Activated naive CD8-positive, alpha-beta T cell treated with anti-CD3 and anti-CD28 coated beads, Interleukin-2, amount 50 U/mL, for 24 hours (primary cell): Measurements from ENCODE around the gene CNTN5.

Experiments
- ATAC-seq: fragments of 150-1000 bp; cut with Tn5 transposase; one replicate; pipeline ENCODE4 v1.10.0; 2021
- DNase-seq: peaks from one replicate; pipeline ENCODE4 v3.0.0; 2021
- H3K27ac Mint-ChIP-seq: one replicate; pipeline ENCODE4 v1.8.0; 2021; ENCODE audit warnings: mild to moderate bottlenecking, mixed read lengths
- H3K27me3 Mint-ChIP-seq: one replicate; pipeline ENCODE4 v1.8.0; 2021; ENCODE audit warnings: mixed read lengths
- H3K36me3 Mint-ChIP-seq: one replicate; pipeline ENCODE4 v1.8.0; 2021; ENCODE audit warnings: low read depth, mixed read lengths
- H3K4me1 Mint-ChIP-seq: one replicate; pipeline ENCODE4 v1.8.0; 2021; ENCODE audit warnings: mixed read lengths
- H3K4me3 Mint-ChIP-seq: one replicate; pipeline ENCODE4 v1.8.0; 2021; ENCODE audit warnings: mild to moderate bottlenecking, moderate library complexity, mixed read lengths
- H3K9me3 Mint-ChIP-seq: one replicate; pipeline ENCODE4 v1.8.0; 2021; ENCODE audit warnings: mixed read lengths

Gene CNTN5

GRCh38 chr11:100080821-100081220 lies 1060.1 kb downstream of the CNTN5 start:
- H3K27me3 Mint-ChIP-seq, result no peaks in the 10 kb centered on the region
- no peaks in the 10 kb centered on the region for H3K36me3 Mint-ChIP-seq
- peaks cover 11% of the 10 kb centered on the region for H3K9me3 Mint-ChIP-seq
- ATAC-seq, result no peak
- no peak overlapping the region for H3K27ac Mint-ChIP-seq
- DNase-seq, result no peak
- H3K4me3 Mint-ChIP-seq, result no peak overlapping the region
- H3K4me1 Mint-ChIP-seq, result no peaks in the 10 kb centered on the region

- Mint-ChIP-seq H3K9me3 (peaks cover 14% of the 10 kb centered on the region), H3K4me3 (no peak overlapping the region), H3K4me1 (no peaks in the 10 kb centered on the region), H3K27me3 (no peaks in the 10 kb centered on the region), H3K36me3 (no peaks in the 10 kb centered on the region), H3K27ac (no peak overlapping the region)
- DNase-seq (no peak), ATAC-seq (no peak)
Observed at GRCh38 chr11:100093698-100094097, 1072.9 kb downstream of the CNTN5 start.

GRCh38 chr11:100094121-100094865 lies 1073.5 kb downstream of the CNTN5 start:
- ATAC-seq (no peak), DNase-seq (no peak)
- Mint-ChIP-seq H3K4me1 (no peaks in the 10 kb centered on the region), H3K36me3 (no peaks in the 10 kb centered on the region), H3K27me3 (no peaks in the 10 kb centered on the region), H3K4me3 (no peak overlapping the region), H3K9me3 (peaks cover 16% of the 10 kb centered on the region), H3K27ac (no peak overlapping the region)

- H3K4me3 Mint-ChIP-seq, result no peak overlapping the region
- H3K27ac Mint-ChIP-seq, result no peak overlapping the region
- H3K36me3 Mint-ChIP-seq, result no peaks in the 10 kb centered on the region
- H3K27me3 Mint-ChIP-seq, result no peaks in the 10 kb centered on the region
- peaks cover 20% of the 10 kb centered on the region for H3K9me3 Mint-ChIP-seq
- no peak for ATAC-seq
- no peak for DNase-seq
- no peaks in the 10 kb centered on the region for H3K4me1 Mint-ChIP-seq
Observed at GRCh38 chr11:100095809-100096208, 1075.1 kb downstream of the CNTN5 start.

GRCh38 chr11:100098560-100098959 lies 1077.8 kb downstream of the CNTN5 start:
- H3K4me3 Mint-ChIP-seq, result no peak overlapping the region
- H3K36me3 Mint-ChIP-seq, result no peaks in the 10 kb centered on the region
- H3K27me3 Mint-ChIP-seq, result no peaks in the 10 kb centered on the region
- no peak for DNase-seq
- H3K4me1 Mint-ChIP-seq, result no peaks in the 10 kb centered on the region
- H3K27ac Mint-ChIP-seq, result no peak overlapping the region
- no peak for ATAC-seq
- peaks cover 20% of the 10 kb centered on the region for H3K9me3 Mint-ChIP-seq

- no peaks in the 10 kb centered on the region for H3K27me3 Mint-ChIP-seq
- no peak overlapping the region for H3K27ac Mint-ChIP-seq
- H3K36me3 Mint-ChIP-seq, result no peaks in the 10 kb centered on the region
- no peak overlapping the region for H3K4me3 Mint-ChIP-seq
- peaks cover 3% of the 10 kb centered on the region for H3K9me3 Mint-ChIP-seq
- H3K4me1 Mint-ChIP-seq, result no peaks in the 10 kb centered on the region
- no peak for DNase-seq
- ATAC-seq, result no peak
Observed at GRCh38 chr11:100105255-100105981, 1084.7 kb downstream of the CNTN5 start.

- Mint-ChIP-seq H3K9me3 (peaks cover 3% of the 10 kb centered on the region), H3K36me3 (no peaks in the 10 kb centered on the region), H3K27me3 (no peaks in the 10 kb centered on the region), H3K27ac (no peak overlapping the region), H3K4me1 (no peaks in the 10 kb centered on the region), H3K4me3 (no peak overlapping the region)
- ATAC-seq (no peak), DNase-seq (no peak)
Observed at GRCh38 chr11:100105982-100106358, 1085.2 kb downstream of the CNTN5 start.

GRCh38 chr11:100119176-100119575 lies 1098.4 kb downstream of the CNTN5 start:
- H3K27ac Mint-ChIP-seq, result no peak overlapping the region
- H3K27me3 Mint-ChIP-seq, result no peaks in the 10 kb centered on the region
- H3K36me3 Mint-ChIP-seq, result no peaks in the 10 kb centered on the region
- no peaks in the 10 kb centered on the region for H3K4me1 Mint-ChIP-seq
- peaks cover 9% of the 10 kb centered on the region for H3K9me3 Mint-ChIP-seq
- no peak for DNase-seq
- ATAC-seq, result no peak
- H3K4me3 Mint-ChIP-seq, result no peak overlapping the region

- no peak overlapping the region for H3K4me3 Mint-ChIP-seq
- no peaks in the 10 kb centered on the region for H3K36me3 Mint-ChIP-seq
- ATAC-seq, result no peak
- DNase-seq, result no peak
- no peaks in the 10 kb centered on the region for H3K27me3 Mint-ChIP-seq
- H3K4me1 Mint-ChIP-seq, result no peaks in the 10 kb centered on the region
- H3K9me3 Mint-ChIP-seq, result peaks cover 6% of the 10 kb centered on the region
- H3K27ac Mint-ChIP-seq, result no peak overlapping the region
Observed at GRCh38 chr11:100133114-100133513, 1112.4 kb downstream of the CNTN5 start.

- no peaks in the 10 kb centered on the region for H3K27me3 Mint-ChIP-seq
- H3K4me3 Mint-ChIP-seq, result no peak overlapping the region
- DNase-seq (no peak), ATAC-seq (no peak)
- no peaks in the 10 kb centered on the region for H3K36me3 Mint-ChIP-seq
- no peaks in the 10 kb centered on the region for H3K4me1 Mint-ChIP-seq
- peaks cover 10% of the 10 kb centered on the region for H3K9me3 Mint-ChIP-seq
- no peak overlapping the region for H3K27ac Mint-ChIP-seq
Observed at GRCh38 chr11:100141201-100141600, 1120.5 kb downstream of the CNTN5 start.

GRCh38 chr11:100151944-100152343 lies 1131.2 kb downstream of the CNTN5 start:
- H3K4me3 Mint-ChIP-seq, result no peak overlapping the region
- no peak for ATAC-seq
- no peak overlapping the region for H3K27ac Mint-ChIP-seq
- no peak for DNase-seq
- no peaks in the 10 kb centered on the region for H3K36me3 Mint-ChIP-seq
- peaks cover 17% of the 10 kb centered on the region for H3K9me3 Mint-ChIP-seq
- H3K27me3 Mint-ChIP-seq, result no peaks in the 10 kb centered on the region
- no peaks in the 10 kb centered on the region for H3K4me1 Mint-ChIP-seq

- ATAC-seq (no peak), DNase-seq (no peak)
- no peaks in the 10 kb centered on the region for H3K4me1 Mint-ChIP-seq
- H3K4me3 Mint-ChIP-seq, result no peak overlapping the region
- no peaks in the 10 kb centered on the region for H3K27me3 Mint-ChIP-seq
- H3K27ac Mint-ChIP-seq, result no peak overlapping the region
- no peaks in the 10 kb centered on the region for H3K36me3 Mint-ChIP-seq
- peaks cover 20% of the 10 kb centered on the region for H3K9me3 Mint-ChIP-seq
Observed at GRCh38 chr11:100152766-100153165, 1132.0 kb downstream of the CNTN5 start.

GRCh38 chr11:100163471-100163870 lies 1142.7 kb downstream of the CNTN5 start:
- Mint-ChIP-seq H3K4me3 (no peak overlapping the region), H3K9me3 (peaks cover 23% of the 10 kb centered on the region), H3K36me3 (no peaks in the 10 kb centered on the region), H3K4me1 (no peaks in the 10 kb centered on the region), H3K27me3 (no peaks in the 10 kb centered on the region), H3K27ac (no peak overlapping the region)
- ATAC-seq, result no peak
- no peak for DNase-seq

- Mint-ChIP-seq H3K36me3 (no peaks in the 10 kb centered on the region), H3K9me3 (peaks cover 17% of the 10 kb centered on the region), H3K4me3 (no peak overlapping the region), H3K27me3 (no peaks in the 10 kb centered on the region), H3K27ac (no peak overlapping the region), H3K4me1 (no peaks in the 10 kb centered on the region)
- DNase-seq, result no peak
- ATAC-seq, result no peak
Observed at GRCh38 chr11:100174881-100175280, 1154.1 kb downstream of the CNTN5 start.

GRCh38 chr11:100176456-100176855 lies 1155.7 kb downstream of the CNTN5 start:
- ATAC-seq, result no peak
- peaks cover 14% of the 10 kb centered on the region for H3K9me3 Mint-ChIP-seq
- DNase-seq, result no peak
- no peaks in the 10 kb centered on the region for H3K4me1 Mint-ChIP-seq
- no peak overlapping the region for H3K27ac Mint-ChIP-seq
- no peaks in the 10 kb centered on the region for H3K27me3 Mint-ChIP-seq
- no peak overlapping the region for H3K4me3 Mint-ChIP-seq
- H3K36me3 Mint-ChIP-seq, result no peaks in the 10 kb centered on the region
